ENCODE data around the gene UNC5C. TPM values are rescaled to one million over a fixed set of nuclear protein-coding genes. Genes with fewer than 3 reads are reported as not detected.
A peak's percentile ranks its signal among the peaks of the same experiment; 100 is the strongest.

The UNC5C gene
- total RNA-seq, 1 experiment from 2014 or later = 8.2 TPM

GRCh38 chr4:95506264-95506663 lies 42.5 kb downstream of the UNC5C start:
- no peaks in the 10 kb centered on the region for H3K9me3 ChIP-seq (ENCODE audit: control insufficient read depth, insufficient read depth, low read depth, low read length)
- no peak overlapping the region for H3K4me3 ChIP-seq (ENCODE audit: low read depth in 2 of 2, low read length in 2 of 2)
- intact Hi-C loops (cut with micrococcal nuclease; ENCODE audit: unreplicated experiment) = no loop called here
- no peak for TF ChIP-seq SIN3A (IDR thresholded peaks at IDR 0.05; ENCODE audit: borderline replicate concordance, insufficient read depth, low read depth, low read length)
- ChIA-PET POLR2A (no interaction called here), CTCF (no interaction called here)
- H3K36me3 ChIP-seq (ENCODE audit: control insufficient read depth, insufficient read depth, low read length) = no peaks in the 10 kb centered on the region
- ATAC-seq = no peak
- H3K27ac ChIP-seq (ENCODE audit: low read length) = peak overlapping the region; percentile 68; the same call in 1 of the 2 replicates
- DNase-seq (ENCODE audit: low read depth, low spot score) = no peak
- in situ Hi-C loops (cut with HindIII; ENCODE audit: low pct_unique_long_range_greater_than_20kb, low sequenced_read_pairs) = no loop called here
- H3K4me1 ChIP-seq (ENCODE audit: control insufficient read depth, insufficient read depth, low read length) = peaks cover 10% of the 10 kb centered on the region
- no TSS peak for BruUV-seq (replicated peaks)
- H3K27me3 ChIP-seq (ENCODE audit: control insufficient read depth, insufficient read depth, low read length) = no peaks in the 10 kb centered on the region

- in situ Hi-C loops (cut with HindIII; ENCODE audit: low pct_unique_long_range_greater_than_20kb, low sequenced_read_pairs) = no loop called here
- peaks cover 8% of the 10 kb centered on the region for H3K4me1 ChIP-seq (ENCODE audit: control insufficient read depth, insufficient read depth, low read length)
- intact Hi-C loops (cut with micrococcal nuclease; ENCODE audit: unreplicated experiment) = no loop called here
- ATAC-seq (no peak), DNase-seq (ENCODE audit: low read depth, low spot score) (no peak)
- BruUV-seq (replicated peaks) = no TSS peak
- H3K27ac ChIP-seq (ENCODE audit: low read length) = peak overlapping the region; percentile 68; the same call in 1 of the 2 replicates
- H3K9me3 ChIP-seq (ENCODE audit: control insufficient read depth, insufficient read depth, low read depth, low read length) = no peaks in the 10 kb centered on the region
- POLR2A ChIA-PET = no interaction called here
- CTCF ChIA-PET = no interaction called here
- H3K27me3 ChIP-seq (ENCODE audit: control insufficient read depth, insufficient read depth, low read length) = no peaks in the 10 kb centered on the region
- no peak overlapping the region for H3K4me3 ChIP-seq (ENCODE audit: low read depth in 2 of 2, low read length in 2 of 2)
- H3K36me3 ChIP-seq (ENCODE audit: control insufficient read depth, insufficient read depth, low read length) = no peaks in the 10 kb centered on the region
- TF ChIP-seq SIN3A (IDR thresholded peaks at IDR 0.05; ENCODE audit: borderline replicate concordance, insufficient read depth, low read depth, low read length) (no peak), CTCF (IDR thresholded peaks at IDR 0.05) (no peak), POLR2AphosphoS5 (IDR thresholded peaks at IDR 0.05; ENCODE audit: low read depth, low read length) (no peak), REST (IDR thresholded peaks at IDR 0.05; ENCODE audit: insufficient read depth in 1 of 2, low read depth in 2 of 2, low read length in 1 of 2) (no peak), TCF7L2 (IDR thresholded peaks at IDR 0.05; ENCODE audit: low read depth, low read length) (no peak)
Observed at GRCh38 chr4:95505799-95506198, 43.0 kb downstream of the UNC5C start.

GRCh38 chr4:95505151-95505550 lies 43.6 kb downstream of the UNC5C start:
- ATAC-seq = peak; percentile 80
- no TSS peak for BruUV-seq (replicated peaks)
- Histone ChIP-seq H3K27me3 (ENCODE audit: control insufficient read depth, insufficient read depth, low read length) (no peaks in the 10 kb centered on the region), H3K4me1 (ENCODE audit: control insufficient read depth, insufficient read depth, low read length) (peaks cover 3% of the 10 kb centered on the region; the same call in 1 of the 2 replicates), H3K4me3 (ENCODE audit: low read depth in 2 of 2, low read length in 2 of 2) (no peak overlapping the region), H3K27ac (ENCODE audit: low read length) (peak overlapping the region; percentile 68; the same call in 1 of the 2 replicates), H3K9me3 (ENCODE audit: control insufficient read depth, insufficient read depth, low read depth, low read length) (no peaks in the 10 kb centered on the region), H3K36me3 (ENCODE audit: control insufficient read depth, insufficient read depth, low read length) (no peaks in the 10 kb centered on the region)
- no peak for DNase-seq (ENCODE audit: low read depth, low spot score)
- in situ Hi-C loops (cut with HindIII; ENCODE audit: low pct_unique_long_range_greater_than_20kb, low sequenced_read_pairs) = no loop called here
- ChIA-PET CTCF (no interaction called here), POLR2A (no interaction called here)
- intact Hi-C loops (cut with micrococcal nuclease; ENCODE audit: unreplicated experiment) = no loop called here
- TF ChIP-seq TCF7L2 (IDR thresholded peaks at IDR 0.05; ENCODE audit: low read depth, low read length) (peak; percentile 69), SIN3A (IDR thresholded peaks at IDR 0.05; ENCODE audit: borderline replicate concordance, insufficient read depth, low read depth, low read length) (no peak), POLR2AphosphoS5 (IDR thresholded peaks at IDR 0.05; ENCODE audit: low read depth, low read length) (no peak), CTCF (IDR thresholded peaks at IDR 0.05) (no peak), REST (IDR thresholded peaks at IDR 0.05; ENCODE audit: insufficient read depth in 1 of 2, low read depth in 2 of 2, low read length in 1 of 2) (no peak)

Measured in Panc1 (cell line).